Liver (tissue), 9 donors: ENCODE data around the gene LGR6. TPM values are rescaled to one million over a fixed set of nuclear protein-coding genes. Genes with fewer than 3 reads are reported as not detected.

Experiments
- DNase-seq: peaks from one replicate; pipeline ENCODE4 v3.0.0-alpha.2; 2017; ENCODE audit warnings: low spot score
- H3K27ac ChIP-seq, 2 donors: one replicate each; pipeline ENCODE4 v1.7.0; 2013; ENCODE audit warnings: inconsistent platforms in 2 of 2, low read length in 2 of 2, control low read depth in 1 of 2, low read depth in 1 of 2, mild to moderate bottlenecking in 1 of 2
- H3K27me3 ChIP-seq, 4 donors: one replicate each; pipeline versions ENCODE4 v1.6.1 to v1.7.0; 2013; ENCODE audit warnings: low read length in 3 of 4, inconsistent platforms in 1 of 4, mild to moderate bottlenecking in 1 of 4, moderate library complexity in 1 of 4; ENCODE audit not compliant: control insufficient read depth in 4 of 4, insufficient read depth in 4 of 4
- H3K36me3 ChIP-seq, 4 donors: one replicate each; pipeline versions ENCODE4 v1.6.1 to v1.7.0; 2013; ENCODE audit warnings: low read length in 3 of 4, mild to moderate bottlenecking in 3 of 4, low read depth in 1 of 4, moderate library complexity in 1 of 4; ENCODE audit not compliant: control insufficient read depth in 4 of 4, insufficient read depth in 3 of 4
- H3K4me1 ChIP-seq, 4 donors: one replicate each; pipeline versions ENCODE4 v1.6.1 to v1.7.0; 2013; ENCODE audit warnings: low read length in 3 of 4, mild to moderate bottlenecking in 3 of 4, moderate library complexity in 1 of 4; ENCODE audit not compliant: control insufficient read depth in 4 of 4, insufficient read depth in 4 of 4
- H3K4me3 ChIP-seq, 3 donors: one replicate each; pipeline versions ENCODE4 v1.6.1 to v1.7.0; 2013; ENCODE audit warnings: low read length in 3 of 3, control low read depth in 1 of 3, low read depth in 1 of 3, mild to moderate bottlenecking in 1 of 3
- H3K9ac ChIP-seq, 2 donors: one replicate each; pipeline ENCODE4 v1.7.0; 2013; ENCODE audit warnings: low read length in 2 of 2, mild to moderate bottlenecking in 2 of 2, moderate library complexity in 2 of 2, control low read depth in 1 of 2, low read depth in 1 of 2
- H3K9me3 ChIP-seq, 4 donors: one replicate each; pipeline versions ENCODE4 v1.6.1 to v1.7.0; 2013; ENCODE audit warnings: low read length in 3 of 4; ENCODE audit not compliant: control insufficient read depth in 4 of 4
- ATF3 ChIP-seq: IDR thresholded peaks from 2 replicates; pipeline ENCODE4 v1.6.1; 2016; ENCODE audit warnings: antibody characterized with exemption
- CTCF ChIP-seq: fragments of 150-350 bp; IDR thresholded peaks from 2 replicates; pipeline ENCODE4 v1.5.1; 2017; ENCODE audit warnings: improper control_type of control experiment, low read depth, low read length; ENCODE audit not compliant: missing input control
- EGR1 ChIP-seq, 2 donors: IDR thresholded peaks; 2 replicates each; pipeline ENCODE4 v1.6.1; 2016 to 2018; ENCODE audit warnings: antibody characterized with exemption in 2 of 2, low read depth in 2 of 2
- FOXA2 ChIP-seq: IDR thresholded peaks from 2 replicates; pipeline ENCODE4 v1.6.1; 2016; ENCODE audit warnings: antibody characterized with exemption
- GABPA ChIP-seq, 2 donors: IDR thresholded peaks in 1 of 2; conservative IDR thresholded peaks in 1 of 2; 2 replicates each; pipeline ENCODE4 v1.6.1; 2016; ENCODE audit warnings: antibody characterized with exemption in 2 of 2, mild to moderate bottlenecking in 1 of 2, moderate library complexity in 1 of 2
- HNF4A ChIP-seq, 2 donors: conservative IDR thresholded peaks; 2 replicates each; pipeline ENCODE4 v1.6.1; 2016; ENCODE audit warnings: antibody characterized with exemption in 2 of 2, mild to moderate bottlenecking in 2 of 2
- HNF4G ChIP-seq: IDR thresholded peaks from 2 replicates; pipeline ENCODE4 v1.6.1; 2016; ENCODE audit warnings: antibody characterized with exemption
- MAX ChIP-seq: IDR thresholded peaks from 2 replicates; pipeline ENCODE4 v1.6.1; 2016; ENCODE audit warnings: antibody characterized with exemption
- NR2F2 ChIP-seq: IDR thresholded peaks from 2 replicates; pipeline ENCODE4 v1.6.1; 2016; ENCODE audit warnings: antibody characterized with exemption
- RAD21 ChIP-seq, 2 donors: IDR thresholded peaks; 2 replicates each; pipeline ENCODE4 v1.6.1; 2016; ENCODE audit warnings: antibody characterized with exemption in 2 of 2, mild to moderate bottlenecking in 2 of 2
- REST ChIP-seq: IDR thresholded peaks from 2 replicates; pipeline ENCODE4 v1.6.1; 2016; ENCODE audit warnings: antibody characterized with exemption, mild to moderate bottlenecking
- RXRA ChIP-seq, 2 donors: IDR thresholded peaks; 2 replicates each; pipeline ENCODE4 v1.6.1; 2017 to 2018; ENCODE audit warnings: antibody characterized with exemption in 2 of 2, mild to moderate bottlenecking in 1 of 2
- SP1 ChIP-seq: IDR thresholded peaks from 2 replicates; pipeline ENCODE4 v1.6.1; 2018; ENCODE audit warnings: antibody characterized with exemption, mild to moderate bottlenecking
- TAF1 ChIP-seq: conservative IDR thresholded peaks from 2 replicates; pipeline ENCODE4 v1.6.1; 2016; ENCODE audit warnings: antibody characterized with exemption, mild to moderate bottlenecking
- YY1 ChIP-seq: IDR thresholded peaks from 2 replicates; pipeline ENCODE4 v1.6.1; 2016; ENCODE audit warnings: antibody characterized with exemption, mild to moderate bottlenecking
- ZBTB33 ChIP-seq: IDR thresholded peaks from 2 replicates; pipeline ENCODE4 v1.6.1; 2016; ENCODE audit warnings: antibody characterized with exemption
- WGBS: extraction: QIAGEN DNeasy Blood & Tissue Kit; methylation state at CpG from one replicate; pipeline ENCODE4 v1.1.7; 2013; 5-methylcytosine and 5-hydroxymethylcytosine counted together
- polyA plus RNA-seq, 2 donors: library from polyadenylated mRNA; stranded (reverse) in 1 of 2; unstranded in 1 of 2; fragments of 200-250 nt in 1 of 2; fragments of >200 nt in 1 of 2; fragmentation: Nextera tagmentation in 1 of 2; extraction: Ambion mirVana in 1 of 2; gene quantifications; one replicate each; pipeline versions ENCODE4 v1.2.1 to v1.2.3, GENCODE V29; 2013 to 2015
- total RNA-seq, 2 donors: library from RNA; depleted of rRNA; stranded (reverse); fragments of >200 nt; gene quantifications; one replicate each; pipeline ENCODE4 v1.2.3, GENCODE V29; 2014
- donor health status: healthy.
- donor health status: healthy.
- donor health status: healthy.
- donor health status: healthy.
- donor health status: healthy.

Gene LGR6
- total and polyA plus RNA-seq, 4 donors, result 0.05 to 1.2 (median 0.75) TPM

GRCh38 chr1:202187041-202187671 lies 6.4 kb upstream of the LGR6 start:
- H3K27ac ChIP-seq, result no peak overlapping the region

More at GRCh38 chr1:202187041-202187671, 6.4 kb upstream of the LGR6 start:
- Histone ChIP-seq H3K4me3 (no peak overlapping the region), H3K4me1 (peaks cover 0 to 2% (median 0%) of the 10 kb centered on the region in 4 donors), H3K9ac (no peak overlapping the region), H3K36me3 (no peaks in the 10 kb centered on the region), H3K27me3 (no peaks in the 10 kb centered on the region), H3K9me3 (no peaks in the 10 kb centered on the region)
- DNase-seq, result no peak
- TF ChIP-seq NR2F2, result no peak
- no peak for TF ChIP-seq CTCF
- no peak for TF ChIP-seq YY1
- no peak for TF ChIP-seq GABPA (IDR thresholded peaks at IDR 0.05 in 1 of 2, conservative IDR thresholded peaks at IDR 0.05 in 1 of 2)
- TF ChIP-seq HNF4A (conservative IDR thresholded peaks at IDR 0.05), result no peak
- no peak for TF ChIP-seq HNF4G
- no peak for TF ChIP-seq ATF3
- TF ChIP-seq MAX, result no peak
- no peak for TF ChIP-seq RAD21 (IDR thresholded peaks at IDR 0.05)
- TF ChIP-seq EGR1 (IDR thresholded peaks at IDR 0.05; ENCODE audit: low read depth in 2 of 2), result no peak
- TF ChIP-seq RXRA (IDR thresholded peaks at IDR 0.05), result no peak
- no peak for TF ChIP-seq TAF1
- no peak for TF ChIP-seq SP1
- no peak for TF ChIP-seq ZBTB33
- TF ChIP-seq FOXA2, result no peak
- TF ChIP-seq REST, result no peak
- 72% methylated on average over 8 of the region's 8 CpGs for WGBS
